ENCODE measurements around the gene AKAP3. TPM values are rescaled to one million over a fixed set of nuclear protein-coding genes. Genes with fewer than 3 reads are reported as not detected.
A peak's percentile ranks its signal among the peaks of the same experiment; 100 is the strongest.

AKAP3 gene
- total RNA-seq, 1 experiment from 2014 or later = 1.6 TPM

- Mint-ChIP-seq H3K27me3 (ENCODE audit: insufficient read depth, unreplicated experiment) (peaks cover 24% of the 10 kb centered on the region), H3K27ac (ENCODE audit: unreplicated experiment) (no peak overlapping the region), H3K36me3 (ENCODE audit: insufficient read depth, unreplicated experiment) (no peaks in the 10 kb centered on the region), H3K4me3 (ENCODE audit: unreplicated experiment) (peak overlapping the region; percentile 78), H3K9me3 (ENCODE audit: unreplicated experiment) (no peaks in the 10 kb centered on the region), H3K4me1 (ENCODE audit: low read depth, unreplicated experiment) (peaks cover 22% of the 10 kb centered on the region)
- TF ChIP-seq, protein P1, sequence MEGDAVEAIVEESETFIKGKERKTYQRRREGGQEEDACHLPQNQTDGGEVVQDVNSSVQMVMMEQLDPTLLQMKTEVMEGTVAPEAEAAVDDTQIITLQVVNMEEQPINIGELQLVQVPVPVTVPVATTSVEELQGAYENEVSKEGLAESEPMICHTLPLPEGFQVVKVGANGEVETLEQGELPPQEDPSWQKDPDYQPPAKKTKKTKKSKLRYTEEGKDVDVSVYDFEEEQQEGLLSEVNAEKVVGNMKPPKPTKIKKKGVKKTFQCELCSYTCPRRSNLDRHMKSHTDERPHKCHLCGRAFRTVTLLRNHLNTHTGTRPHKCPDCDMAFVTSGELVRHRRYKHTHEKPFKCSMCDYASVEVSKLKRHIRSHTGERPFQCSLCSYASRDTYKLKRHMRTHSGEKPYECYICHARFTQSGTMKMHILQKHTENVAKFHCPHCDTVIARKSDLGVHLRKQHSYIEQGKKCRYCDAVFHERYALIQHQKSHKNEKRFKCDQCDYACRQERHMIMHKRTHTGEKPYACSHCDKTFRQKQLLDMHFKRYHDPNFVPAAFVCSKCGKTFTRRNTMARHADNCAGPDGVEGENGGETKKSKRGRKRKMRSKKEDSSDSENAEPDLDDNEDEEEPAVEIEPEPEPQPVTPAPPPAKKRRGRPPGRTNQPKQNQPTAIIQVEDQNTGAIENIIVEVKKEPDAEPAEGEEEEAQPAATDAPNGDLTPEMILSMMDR (IDR thresholded peaks at IDR 0.05; ENCODE audit: insufficient read depth in 1 of 2, low read depth in 1 of 2, low read length in 1 of 2, severe bottlenecking in 1 of 2, unreplicated experiment in 1 of 2) = peak; percentile 94 to 96
- ChIA-PET CTCF (interaction anchor here (0.6 to 1.3 kb wide), 4 partner anchors 13 to 153 kb away, joined by 3 to 5 read pairs (median 4); partner anchors contain the start of genes AKAP3 and NDUFA9), POLR2A (no interaction called here)
- no peaks in the 10 kb centered on the region for H3K9me3 ChIP-seq
- no TSS peak for BruUV-seq (replicated peaks)
- peak; percentile 69 to 72 for DNase-seq
- peak overlapping the region; percentile 43 for H3K4me3 ChIP-seq (ENCODE audit: low read depth, low read length)
- no peaks in the 10 kb centered on the region for H3K36me3 ChIP-seq (ENCODE audit: control insufficient read depth, insufficient read depth, low read length)
- peaks cover 13% of the 10 kb centered on the region for H3K4me1 ChIP-seq
- no peaks in the 10 kb centered on the region for H3K27me3 ChIP-seq (replicated peaks; ENCODE audit: control insufficient read depth, insufficient read depth, low read length)
- intact Hi-C loops (cut with micrococcal nuclease; ENCODE audit: unreplicated experiment) = loop anchor here (1.0 kb wide), 1 partner anchor 154 kb away; no protein-coding TSS in a partner anchor
These were observed 44.1 kb downstream of the AKAP3 start for GRCh38 chr12:4604684-4605193.

- Mint-ChIP-seq H3K4me1 (ENCODE audit: low read depth, unreplicated experiment) (peaks cover 22% of the 10 kb centered on the region), H3K36me3 (ENCODE audit: insufficient read depth, unreplicated experiment) (no peaks in the 10 kb centered on the region), H3K27me3 (ENCODE audit: insufficient read depth, unreplicated experiment) (peaks cover 27% of the 10 kb centered on the region), H3K4me3 (ENCODE audit: unreplicated experiment) (no peak overlapping the region), H3K27ac (ENCODE audit: unreplicated experiment) (no peak overlapping the region), H3K9me3 (ENCODE audit: unreplicated experiment) (no peaks in the 10 kb centered on the region)
- no peak for DNase-seq
- no TSS peak for BruUV-seq (replicated peaks)
- H3K4me1 ChIP-seq = peaks cover 13% of the 10 kb centered on the region
- intact Hi-C loops (cut with micrococcal nuclease; ENCODE audit: unreplicated experiment) = loop anchor here (1.0 kb wide), 1 partner anchor 154 kb away; no protein-coding TSS in a partner anchor
- TF ChIP-seq, protein P1 (IDR thresholded peaks at IDR 0.05; ENCODE audit: insufficient read depth in 1 of 2, low read depth in 1 of 2, low read length in 1 of 2, severe bottlenecking in 1 of 2, unreplicated experiment in 1 of 2) = no peak
- no peaks in the 10 kb centered on the region for H3K27me3 ChIP-seq (replicated peaks; ENCODE audit: control insufficient read depth, insufficient read depth, low read length)
- no peaks in the 10 kb centered on the region for H3K36me3 ChIP-seq (ENCODE audit: control insufficient read depth, insufficient read depth, low read length)
- H3K9me3 ChIP-seq = no peaks in the 10 kb centered on the region
- CTCF ChIA-PET = interaction anchor here (0.6 to 1.3 kb wide), 4 partner anchors 13 to 154 kb away, joined by 3 to 5 read pairs (median 4); partner anchors contain the start of genes AKAP3 and NDUFA9
- H3K4me3 ChIP-seq (ENCODE audit: low read depth, low read length) = no peak overlapping the region
- POLR2A ChIA-PET = no interaction called here
These were observed 44.9 kb downstream of the AKAP3 start for GRCh38 chr12:4603946-4604345.

GRCh38 chr12:4603421-4603820, 45.4 kb downstream of the AKAP3 start:
- Mint-ChIP-seq H3K27me3 (ENCODE audit: insufficient read depth, unreplicated experiment) (peaks cover 27% of the 10 kb centered on the region), H3K27ac (ENCODE audit: unreplicated experiment) (no peak overlapping the region), H3K9me3 (ENCODE audit: unreplicated experiment) (no peaks in the 10 kb centered on the region), H3K36me3 (ENCODE audit: insufficient read depth, unreplicated experiment) (no peaks in the 10 kb centered on the region), H3K4me3 (ENCODE audit: unreplicated experiment) (no peak overlapping the region), H3K4me1 (ENCODE audit: low read depth, unreplicated experiment) (peaks cover 22% of the 10 kb centered on the region)
- no peak for DNase-seq
- CTCF ChIA-PET = no interaction called here
- TF ChIP-seq, protein P1 (IDR thresholded peaks at IDR 0.05; ENCODE audit: insufficient read depth in 1 of 2, low read depth in 1 of 2, low read length in 1 of 2, severe bottlenecking in 1 of 2, unreplicated experiment in 1 of 2) = no peak
- Histone ChIP-seq H3K36me3 (ENCODE audit: control insufficient read depth, insufficient read depth, low read length) (no peaks in the 10 kb centered on the region), H3K9me3 (no peaks in the 10 kb centered on the region), H3K4me3 (ENCODE audit: low read depth, low read length) (no peak overlapping the region), H3K27me3 (replicated peaks; ENCODE audit: control insufficient read depth, insufficient read depth, low read length) (no peaks in the 10 kb centered on the region), H3K4me1 (peaks cover 13% of the 10 kb centered on the region)
- intact Hi-C loops (cut with micrococcal nuclease; ENCODE audit: unreplicated experiment) = no loop called here
- POLR2A ChIA-PET = no interaction called here
- BruUV-seq (replicated peaks) = no TSS peak
